ENCODE results near the gene ATF2. TPM values are rescaled to one million over a fixed set of nuclear protein-coding genes. Genes with fewer than 3 reads are reported as not detected.

ATF2 gene
- polyA plus RNA-seq, 3 donors = 17.4 to 24.0 (median 22.1) TPM

DNA sequence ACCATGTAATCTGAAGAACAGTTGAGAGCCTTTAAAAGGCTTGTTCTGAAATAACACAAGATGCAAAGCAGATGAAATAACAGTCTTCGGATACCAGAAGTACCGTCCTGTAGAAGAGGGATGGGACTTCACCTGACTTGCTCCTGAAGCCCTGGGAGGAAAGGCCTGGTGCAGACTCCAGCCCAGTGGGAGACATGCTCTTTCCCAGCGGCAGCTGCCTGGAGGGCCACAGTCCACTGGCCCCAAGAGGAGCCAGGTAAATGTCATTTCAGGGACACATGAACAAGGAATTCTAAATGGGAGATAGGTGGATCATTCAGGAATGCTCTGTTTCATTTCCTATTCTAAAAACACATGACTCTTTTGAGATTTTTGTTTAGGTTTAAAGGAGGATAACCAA lies 140.2 kb downstream of the ATF2 start:
- H3K4me3 ChIP-seq (replicated peaks in 1 of 3; ENCODE audit: low read depth in 2 of 3, low read length in 3 of 3) = no peak overlapping the region
- intact Hi-C loops (cut with micrococcal nuclease) = no loop called here
- TF ChIP-seq, protein P1, sequence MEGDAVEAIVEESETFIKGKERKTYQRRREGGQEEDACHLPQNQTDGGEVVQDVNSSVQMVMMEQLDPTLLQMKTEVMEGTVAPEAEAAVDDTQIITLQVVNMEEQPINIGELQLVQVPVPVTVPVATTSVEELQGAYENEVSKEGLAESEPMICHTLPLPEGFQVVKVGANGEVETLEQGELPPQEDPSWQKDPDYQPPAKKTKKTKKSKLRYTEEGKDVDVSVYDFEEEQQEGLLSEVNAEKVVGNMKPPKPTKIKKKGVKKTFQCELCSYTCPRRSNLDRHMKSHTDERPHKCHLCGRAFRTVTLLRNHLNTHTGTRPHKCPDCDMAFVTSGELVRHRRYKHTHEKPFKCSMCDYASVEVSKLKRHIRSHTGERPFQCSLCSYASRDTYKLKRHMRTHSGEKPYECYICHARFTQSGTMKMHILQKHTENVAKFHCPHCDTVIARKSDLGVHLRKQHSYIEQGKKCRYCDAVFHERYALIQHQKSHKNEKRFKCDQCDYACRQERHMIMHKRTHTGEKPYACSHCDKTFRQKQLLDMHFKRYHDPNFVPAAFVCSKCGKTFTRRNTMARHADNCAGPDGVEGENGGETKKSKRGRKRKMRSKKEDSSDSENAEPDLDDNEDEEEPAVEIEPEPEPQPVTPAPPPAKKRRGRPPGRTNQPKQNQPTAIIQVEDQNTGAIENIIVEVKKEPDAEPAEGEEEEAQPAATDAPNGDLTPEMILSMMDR (IDR thresholded peaks at IDR 0.05) = no peak
- no peaks in the 10 kb centered on the region for H4K20me1 ChIP-seq (ENCODE audit: insufficient read depth, low read length)
- no peak overlapping the region for H3K9ac ChIP-seq (ENCODE audit: insufficient read depth, low read length, poor library complexity, severe bottlenecking)
- Mint-ChIP-seq H3K27me3 (ENCODE audit: low read depth in 3 of 3) (peaks cover 0 to 2% (median 1%) of the 10 kb centered on the region in 3 donors), H3K4me3 (no peak overlapping the region), H3K9me3 (peaks cover 0 to 4% (median 0%) of the 10 kb centered on the region in 7 donors), H3K4me1 (peaks cover 8% of the 10 kb centered on the region), H3K27ac (no peak overlapping the region), H3K36me3 (no peaks in the 10 kb centered on the region)
- H3K36me3 ChIP-seq (replicated peaks in 1 of 2; ENCODE audit: control insufficient read depth in 1 of 2, insufficient read depth in 2 of 2, low read length in 2 of 2) = no peaks in the 10 kb centered on the region
- no peaks in the 10 kb centered on the region for H3K9me3 ChIP-seq (replicated peaks in 1 of 2; ENCODE audit: control insufficient read depth in 1 of 2, insufficient read depth in 1 of 2, low read length in 2 of 2)
- no peak overlapping the region for H2AFZ ChIP-seq (ENCODE audit: insufficient read depth, low read depth, low read length, poor library complexity, severe bottlenecking)
- H3K27ac ChIP-seq (ENCODE audit: low read depth in 1 of 2, low read length in 2 of 2) = no peak overlapping the region
- H3K27me3 ChIP-seq (ENCODE audit: control insufficient read depth in 2 of 2, insufficient read depth in 2 of 2, low read length in 2 of 2) = no peaks in the 10 kb centered on the region
- 89% methylated on average over 2 of the region's 3 CpGs for WGBS (ENCODE audit: insufficient coverage)
- H3K79me2 ChIP-seq (ENCODE audit: insufficient read depth, low read length) = no peaks in the 10 kb centered on the region
- DNase-seq = no peak
- peaks cover 2 to 4% of the 10 kb centered on the region in 2 donors for H3K4me1 ChIP-seq (ENCODE audit: control insufficient read depth in 1 of 2, insufficient read depth in 2 of 2, low read length in 2 of 2)
- H3K4me2 ChIP-seq (replicated peaks; ENCODE audit: extremely low read depth, low read length, poor library complexity, severe bottlenecking) = no peak overlapping the region

DNA sequence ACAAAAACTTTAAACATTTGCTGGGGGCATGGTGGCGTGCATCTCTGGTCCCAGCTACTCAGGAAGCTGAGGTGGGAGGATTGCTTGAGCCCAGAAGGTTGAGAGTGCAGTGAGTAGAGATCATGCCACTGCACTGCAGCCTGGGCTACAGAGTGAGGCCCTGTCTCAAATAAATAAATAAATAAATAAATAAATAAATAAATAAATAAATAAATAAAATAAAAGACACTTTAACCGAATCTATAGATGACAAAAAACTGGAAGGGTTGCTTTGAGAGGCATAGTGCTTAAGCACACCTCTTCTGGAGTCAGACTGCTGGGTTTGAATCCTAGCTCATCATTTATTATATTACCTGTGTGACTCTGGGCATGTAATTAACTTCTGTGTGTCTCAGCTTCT lies 141.6 kb downstream of the ATF2 start:
- intact Hi-C loops (cut with micrococcal nuclease) = no loop called here
- no CpG with 5 or more reads among the region's 2 CpGs for WGBS (ENCODE audit: insufficient coverage)
- peaks cover 0 to 2% (median 1%) of the 10 kb centered on the region in 3 donors for H3K27me3 Mint-ChIP-seq (ENCODE audit: low read depth in 3 of 3)
- H3K9me3 ChIP-seq (replicated peaks in 1 of 2; ENCODE audit: control insufficient read depth in 1 of 2, insufficient read depth in 1 of 2, low read length in 2 of 2) = no peaks in the 10 kb centered on the region
- DNase-seq = no peak
- no peak overlapping the region for H3K4me2 ChIP-seq (replicated peaks; ENCODE audit: extremely low read depth, low read length, poor library complexity, severe bottlenecking)
- peaks cover 0 to 4% (median 0%) of the 10 kb centered on the region in 7 donors for H3K9me3 Mint-ChIP-seq
- H3K27ac ChIP-seq (ENCODE audit: low read depth in 1 of 2, low read length in 2 of 2) = no peak overlapping the region
- H3K9ac ChIP-seq (ENCODE audit: insufficient read depth, low read length, poor library complexity, severe bottlenecking) = no peak overlapping the region
- no peak overlapping the region for H2AFZ ChIP-seq (ENCODE audit: insufficient read depth, low read depth, low read length, poor library complexity, severe bottlenecking)
- H4K20me1 ChIP-seq (ENCODE audit: insufficient read depth, low read length) = no peaks in the 10 kb centered on the region
- peaks cover 2 to 4% of the 10 kb centered on the region in 2 donors for H3K4me1 ChIP-seq (ENCODE audit: control insufficient read depth in 1 of 2, insufficient read depth in 2 of 2, low read length in 2 of 2)
- H3K27me3 ChIP-seq (ENCODE audit: control insufficient read depth in 2 of 2, insufficient read depth in 2 of 2, low read length in 2 of 2) = no peaks in the 10 kb centered on the region
- no peak overlapping the region for H3K4me3 Mint-ChIP-seq
- TF ChIP-seq, protein P1 (IDR thresholded peaks at IDR 0.05) = no peak
- H3K27ac Mint-ChIP-seq = no peak overlapping the region
- no peak overlapping the region for H3K4me3 ChIP-seq (replicated peaks in 1 of 3; ENCODE audit: low read depth in 2 of 3, low read length in 3 of 3)
- no peaks in the 10 kb centered on the region for H3K36me3 Mint-ChIP-seq
- H3K36me3 ChIP-seq (replicated peaks in 1 of 2; ENCODE audit: control insufficient read depth in 1 of 2, insufficient read depth in 2 of 2, low read length in 2 of 2) = no peaks in the 10 kb centered on the region
- H3K4me1 Mint-ChIP-seq = peaks cover 8% of the 10 kb centered on the region
- H3K79me2 ChIP-seq (ENCODE audit: insufficient read depth, low read length) = no peaks in the 10 kb centered on the region
